NCI-H187 treated with DMSO at 0.1 percent for 48 hours (cell line): ENCODE data around the gene MBNL1.

Experiments
- DNase-seq: peaks from one replicate; lab custom pipeline; 2025; lab: John Stamatoyannopoulos, UW

Gene MBNL1

DNA sequence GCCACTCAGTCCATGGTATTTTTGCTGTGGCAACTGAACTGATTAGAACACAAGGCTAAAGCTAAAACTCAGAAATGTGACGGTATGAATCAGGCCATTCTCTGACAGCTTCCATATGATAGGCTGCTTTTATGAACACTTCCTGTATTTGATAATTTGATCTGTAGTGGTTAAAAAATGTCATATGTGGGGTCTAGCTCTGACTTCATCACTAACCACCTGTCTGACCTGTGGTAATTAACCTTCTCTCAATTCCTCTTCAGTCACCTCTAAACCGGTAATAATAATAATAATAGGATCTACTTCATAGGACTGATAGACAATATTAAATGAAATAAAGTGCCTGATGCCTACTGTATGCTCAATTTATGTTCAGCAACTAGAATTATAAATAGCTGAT is 223.2 kb downstream of the MBNL1 start:
- DNase-seq, result no peak

DNA sequence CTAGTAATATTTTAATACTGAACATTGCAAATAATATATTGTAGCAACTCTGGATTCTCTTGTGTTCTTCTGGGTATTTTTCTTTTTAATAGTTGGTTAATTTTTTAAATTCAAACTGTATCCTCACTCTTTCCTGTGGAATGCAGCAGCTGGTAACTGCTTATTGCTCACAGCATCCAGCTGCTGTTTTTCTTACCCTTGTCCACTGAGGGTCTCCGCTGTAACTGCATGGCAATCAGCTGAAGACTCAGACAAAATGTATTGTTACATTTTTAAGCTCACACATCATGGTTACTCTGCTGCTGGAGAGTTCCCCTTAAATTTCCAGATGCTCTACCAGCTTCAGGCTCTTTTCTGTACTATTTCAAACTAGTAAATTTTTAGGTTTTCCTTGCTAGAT is 227.6 kb downstream of the MBNL1 start:
- DNase-seq, result no peak

DNA sequence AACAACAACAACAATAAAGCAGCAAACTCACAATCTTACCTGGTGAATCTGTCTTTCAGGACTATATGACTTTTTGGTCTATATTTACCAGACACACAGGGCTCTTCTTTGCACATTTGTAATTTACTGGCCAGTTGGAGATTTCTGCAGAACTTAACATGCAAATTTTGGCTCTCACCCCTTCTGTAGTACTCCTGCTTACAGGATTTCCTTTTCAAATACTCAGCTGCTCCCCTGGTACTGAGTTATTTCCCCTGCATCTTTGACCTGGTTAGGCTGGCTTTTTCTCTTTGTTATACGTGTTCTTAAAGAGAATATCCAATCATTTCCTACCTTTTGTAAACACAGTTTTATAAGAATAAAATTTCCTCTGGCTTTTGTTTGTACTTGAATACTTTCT is 228.0 kb downstream of the MBNL1 start:
- no peak for DNase-seq

DNA sequence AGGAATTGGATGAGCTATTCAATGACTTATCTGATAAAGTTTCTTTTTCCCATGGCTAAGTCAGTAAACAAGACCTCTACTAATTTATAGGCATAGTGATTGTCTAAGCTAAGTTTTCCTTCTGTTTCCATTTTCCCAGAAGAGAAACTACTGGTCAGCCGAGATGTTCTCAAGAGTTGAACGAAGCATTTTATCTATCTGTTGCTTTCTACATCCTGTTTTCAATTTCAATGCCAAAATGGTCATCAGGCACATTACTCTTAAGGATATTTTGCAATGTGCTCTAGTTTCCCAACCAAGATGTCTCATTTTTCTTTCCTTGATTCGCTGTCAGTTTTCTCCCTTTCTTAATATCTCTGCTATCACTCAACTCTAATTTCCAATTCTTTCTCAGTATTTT is 228.7 kb downstream of the MBNL1 start:
- DNase-seq, result no peak

DNA sequence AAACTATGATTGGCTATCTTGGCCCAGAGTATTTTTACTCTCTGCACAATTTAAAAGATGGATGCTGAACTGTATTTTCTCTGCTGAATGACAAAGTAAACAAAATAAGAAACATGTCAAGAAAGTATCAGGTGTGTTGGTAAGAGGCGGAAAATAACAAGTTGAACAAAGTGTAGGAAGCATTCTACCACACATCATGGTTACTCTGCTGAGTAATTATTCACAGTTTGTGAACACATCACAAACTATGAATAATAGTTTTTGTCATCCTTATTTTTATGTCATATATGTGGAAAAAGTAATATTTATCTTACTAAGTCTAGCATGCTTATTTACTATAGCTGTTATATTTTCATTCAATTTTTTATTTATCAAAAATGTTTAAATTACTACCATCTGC is 229.2 kb downstream of the MBNL1 start:
- DNase-seq, result no peak

DNA sequence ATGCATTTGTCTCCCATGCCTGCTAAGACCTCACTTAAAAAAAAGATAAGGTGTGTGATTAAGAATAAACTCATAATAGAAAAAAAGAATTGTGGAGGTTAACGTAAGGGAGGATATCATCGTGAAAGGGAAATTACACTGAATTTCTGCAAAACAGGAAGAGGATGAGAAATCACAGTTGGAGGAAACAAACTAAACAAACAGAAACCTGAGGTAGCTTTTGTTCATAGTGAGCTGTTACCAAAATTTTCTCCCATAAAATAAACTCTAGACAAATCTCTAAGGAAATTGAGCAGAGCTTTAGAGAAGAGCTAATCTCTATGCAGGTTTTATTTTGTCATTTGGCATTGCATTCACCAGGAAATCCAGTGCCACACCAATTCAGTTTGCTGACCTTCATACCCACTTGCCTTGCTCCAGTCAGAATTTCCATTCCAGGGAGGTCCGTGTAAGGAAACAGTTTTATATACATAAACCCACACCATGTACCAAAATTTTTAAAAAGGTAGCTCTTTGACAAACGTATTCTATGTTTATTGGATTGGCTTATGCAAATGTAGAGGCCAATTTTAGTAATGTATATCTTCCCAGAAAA is 231.2 kb downstream of the MBNL1 start:
- no peak for DNase-seq

DNA sequence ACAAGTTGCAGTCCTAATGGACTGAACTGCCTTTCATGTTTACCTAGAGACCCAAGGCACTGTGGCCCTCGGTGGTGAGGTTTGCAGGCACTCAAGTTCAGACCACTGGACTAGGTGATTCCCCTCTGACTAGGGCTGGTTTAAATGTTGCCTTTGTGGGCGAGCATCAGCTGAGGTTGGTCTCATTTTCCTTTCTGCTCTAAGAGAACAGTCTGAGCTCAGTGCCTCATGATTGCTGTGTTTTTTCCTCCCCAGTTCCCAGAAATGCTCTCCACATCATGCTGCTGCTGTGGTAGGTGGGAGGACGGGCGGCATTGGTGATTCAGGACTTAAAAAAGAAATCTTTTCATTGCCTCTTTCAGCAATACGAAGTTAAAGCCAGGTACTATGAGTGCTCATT is 237.2 kb downstream of the MBNL1 start:
- DNase-seq, result no peak

DNA sequence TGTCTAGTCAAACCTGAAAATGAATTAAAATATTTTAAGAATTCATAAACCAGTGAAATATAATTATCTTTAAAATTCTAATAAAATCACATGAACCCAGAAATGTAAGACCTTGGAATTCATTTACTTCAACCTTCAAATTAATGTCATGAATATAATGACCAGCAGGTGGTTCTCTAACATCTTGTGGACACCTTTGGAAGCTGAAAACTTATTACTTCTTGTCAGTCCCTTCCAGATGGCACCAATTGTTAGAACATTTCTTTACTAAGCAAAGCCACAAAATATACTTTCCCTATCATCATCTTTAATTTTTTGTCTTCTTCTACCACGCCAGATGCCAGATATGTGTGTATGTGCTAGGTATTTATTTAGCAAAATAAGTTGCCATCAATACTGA is 240.0 kb downstream of the MBNL1 start:
- no peak for DNase-seq

DNA sequence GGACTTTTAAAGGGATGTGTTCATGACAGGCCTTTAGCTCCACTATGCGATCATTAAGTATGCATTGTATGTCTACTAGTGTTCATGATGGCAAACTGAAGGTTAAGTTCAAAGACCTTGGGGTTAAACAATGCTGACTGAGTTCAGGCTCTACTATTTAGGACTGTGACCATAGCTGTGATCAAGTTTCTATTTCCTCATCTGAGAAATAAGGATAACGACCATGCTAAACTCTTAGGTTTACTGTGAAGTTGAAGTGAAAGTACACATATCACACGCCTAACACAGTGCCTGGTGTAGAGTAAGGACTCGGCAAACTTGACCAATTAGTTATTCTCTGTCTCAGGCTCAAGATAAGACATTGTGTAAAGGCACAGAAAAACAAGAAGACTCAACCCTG is 243.2 kb downstream of the MBNL1 start:
- no peak for DNase-seq

DNA sequence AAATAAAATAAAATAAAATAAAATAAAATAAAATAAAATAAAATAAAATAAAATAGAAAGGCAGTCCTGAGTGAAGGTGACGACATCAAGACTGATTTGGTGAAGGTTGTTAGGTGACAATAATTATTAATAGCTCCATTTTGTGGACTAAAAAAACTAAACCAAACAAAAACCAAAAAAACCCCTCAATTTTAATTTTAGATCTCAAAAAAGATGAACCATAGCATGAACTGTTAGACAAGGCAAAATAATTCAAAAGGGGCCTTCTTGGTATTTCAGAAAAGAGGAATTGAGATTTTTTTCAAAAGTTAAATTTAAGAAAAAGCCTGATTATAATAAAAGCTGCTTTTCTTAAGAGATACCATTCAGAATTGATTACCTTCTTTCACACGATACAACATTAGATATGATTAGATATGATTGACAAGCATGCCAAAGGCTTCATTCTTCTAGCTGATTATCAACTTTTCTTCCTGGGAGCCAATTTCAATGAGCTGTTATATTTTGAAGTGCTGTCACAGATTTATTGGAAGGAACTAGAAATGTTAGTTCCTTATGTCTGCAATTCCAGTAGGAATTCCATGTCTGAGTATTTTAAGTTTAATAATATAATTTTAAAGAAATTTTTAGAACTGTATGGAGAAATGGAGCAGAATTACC is 244.7 kb downstream of the MBNL1 start:
- DNase-seq, result no peak
